K562 (cell line): ENCODE measurements around the gene ADORA2B. TPM values are rescaled to one million over a fixed set of nuclear protein-coding genes. Genes with fewer than 3 reads are reported as not detected.
A peak's percentile ranks its signal among the peaks of the same experiment; 100 is the strongest.

Experiments used
- CBX5 ChIP-seq: IDR thresholded peaks from 2 replicates; pipeline ENCODE4 v1.6.1; 2014; ENCODE audit warnings: low read depth, borderline replicate concordance
- CXXC5 ChIP-seq: fragments of 250-450 bp; sonication (Bioruptor Pico); IDR thresholded peaks from 2 replicates; pipeline ENCODE4 v1.8.0; 2022; ENCODE audit warnings: inconsistent platforms, mild to moderate bottlenecking, moderate library complexity
- ETV6 ChIP-seq, 3 experiments: fragments of 150-350 bp in 1 of 3; sonication (generic) in 1 of 3; formaldehyde crosslinking in 1 of 3; IDR thresholded peaks; 2 replicates each; pipeline versions ENCODE4 v1.6.1 to v1.8.0; 2014 to 2022; ENCODE audit warnings: borderline replicate concordance in 2 of 3, low read depth in 2 of 3, antibody characterized with exemption in 1 of 3, low read length in 1 of 3, mild to moderate bottlenecking in 1 of 3, missing genetic modification reagents in 1 of 3
- ZBTB9 ChIP-seq: fragments of 450-650 bp; formaldehyde crosslinking; IDR thresholded peaks from 2 replicates; pipeline ENCODE4 v1.4.0; 2020; ENCODE audit warnings: mild to moderate bottlenecking, moderate library complexity
- ZNF407 ChIP-seq: fragments of 450-650 bp; IDR thresholded peaks from 2 replicates; pipeline ENCODE4 v1.6.1; 2016; ENCODE audit warnings: low read depth
- ZNF518B ChIP-seq: fragments of 250-450 bp; sonication (Bioruptor Pico); IDR thresholded peaks from 2 replicates; pipeline ENCODE4 v1.5.0; 2021; ENCODE audit warnings: mild to moderate bottlenecking, moderate library complexity
- polyA plus RNA-seq, 8 experiments: library from polyadenylated mRNA; depleted of rRNA in 4 of 8; stranded (reverse) in 5 of 8; unstranded in 3 of 8; fragments of >200 nt; fragmentation: Nextera tagmentation in 2 of 8; fragmentation: Illumina TruSeq in 1 of 8; extraction: Ambion mirVana in 2 of 8; extraction: Trizol in 1 of 8; gene quantifications; 2 replicates each; pipeline versions ENCODE4 v1.2.1 to v1.2.3, GENCODE V29; 2011 to 2014; ENCODE audit warnings: inconsistent platforms in 1 of 8, missing spikeins in 1 of 8
- total RNA-seq, 7 experiments: library from RNA; depleted of rRNA in 6 of 7; stranded (reverse); fragments of >200 nt in 6 of 7; fragmentation: Illumina TruSeq in 2 of 7; extraction: Trizol in 2 of 7; gene quantifications; 2 replicates each; pipeline versions ENCODE4 v1.2.1 to v1.2.3, GENCODE V29; 2011 to 2021; ENCODE audit warnings: low replicate concordance in 1 of 7
- TF ChIP-seq, protein P1 (sequence below): fragments of 250-450 bp; sonication (Bioruptor Pico); IDR thresholded peaks from 2 replicates; pipeline ENCODE4 v1.8.0; 2021; ENCODE audit warnings: moderate library complexity, mild to moderate bottlenecking, inconsistent platforms

ADORA2B gene
- total and polyA plus RNA-seq, 9 of the 15 experiments (the other 6 are each of a cell fraction or from before 2014, with no cell fraction given) = 6.4 to 16.6 (median 10.5) TPM

GRCh38 chr17:15981646-15982580 is 37.0 kb downstream of the ADORA2B start (continued):
- TF ChIP-seq ZNF407 = 0 out of 2 replicates have a peak, but pooled peaks have one; percentile 35
- TF ChIP-seq ETV6 (IDR thresholded peaks at IDR 0.05; ENCODE audit: borderline replicate concordance in 1 of 2, low read depth in 2 of 2, low read length in 1 of 2) = no peak
- TF ChIP-seq ETV6 (CRISPR knock-in tag; IDR thresholded peaks at IDR 0.05; ENCODE audit: borderline replicate concordance) = no peak
- TF ChIP-seq CXXC5 (CRISPR knock-in tag) = 0 out of 2 replicates have a peak, but pooled peaks have one; percentile 8
- no peak for TF ChIP-seq CBX5
- TF ChIP-seq ZNF518B = no peak
- no peak for TF ChIP-seq ZBTB9
- TF ChIP-seq, protein P1, sequence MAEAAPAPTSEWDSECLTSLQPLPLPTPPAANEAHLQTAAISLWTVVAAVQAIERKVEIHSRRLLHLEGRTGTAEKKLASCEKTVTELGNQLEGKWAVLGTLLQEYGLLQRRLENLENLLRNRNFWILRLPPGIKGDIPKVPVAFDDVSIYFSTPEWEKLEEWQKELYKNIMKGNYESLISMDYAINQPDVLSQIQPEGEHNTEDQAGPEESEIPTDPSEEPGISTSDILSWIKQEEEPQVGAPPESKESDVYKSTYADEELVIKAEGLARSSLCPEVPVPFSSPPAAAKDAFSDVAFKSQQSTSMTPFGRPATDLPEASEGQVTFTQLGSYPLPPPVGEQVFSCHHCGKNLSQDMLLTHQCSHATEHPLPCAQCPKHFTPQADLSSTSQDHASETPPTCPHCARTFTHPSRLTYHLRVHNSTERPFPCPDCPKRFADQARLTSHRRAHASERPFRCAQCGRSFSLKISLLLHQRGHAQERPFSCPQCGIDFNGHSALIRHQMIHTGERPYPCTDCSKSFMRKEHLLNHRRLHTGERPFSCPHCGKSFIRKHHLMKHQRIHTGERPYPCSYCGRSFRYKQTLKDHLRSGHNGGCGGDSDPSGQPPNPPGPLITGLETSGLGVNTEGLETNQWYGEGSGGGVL = no peak
